ENCODE results near the gene CFAP99. TPM values are rescaled to one million over a fixed set of nuclear protein-coding genes. Genes with fewer than 3 reads are reported as not detected.

CFAP99 gene
- total RNA-seq, 1 experiment from 2014 or later, result 0.33 TPM

GRCh38 chr4:2377241-2377640 lies 41.5 kb upstream of the CFAP99 start:
- ATAC-seq, result no peak
- intact Hi-C loops (cut with micrococcal nuclease; ENCODE audit: unreplicated experiment), result no loop called here
- no peaks in the 10 kb centered on the region for H3K27me3 ChIP-seq (ENCODE audit: control insufficient read depth, insufficient read depth, low read length)
- H3K4me1 ChIP-seq (ENCODE audit: control insufficient read depth, insufficient read depth, low read length), result no peaks in the 10 kb centered on the region
- H3K9me3 ChIP-seq (ENCODE audit: control insufficient read depth, insufficient read depth, low read depth, low read length), result no peaks in the 10 kb centered on the region
- no peaks in the 10 kb centered on the region for H3K36me3 ChIP-seq (ENCODE audit: control insufficient read depth, insufficient read depth, low read length)
- no peak for DNase-seq (ENCODE audit: low read depth, low spot score)
- in situ Hi-C loops (cut with HindIII; ENCODE audit: low pct_unique_long_range_greater_than_20kb, low sequenced_read_pairs), result no loop called here
- no TSS peak for BruUV-seq (replicated peaks)
- no peak overlapping the region for H3K27ac ChIP-seq (ENCODE audit: low read length)
- CTCF ChIA-PET, result no interaction called here
- no peak for TF ChIP-seq TCF7L2 (IDR thresholded peaks at IDR 0.05; ENCODE audit: low read depth, low read length)
- TF ChIP-seq REST (IDR thresholded peaks at IDR 0.05; ENCODE audit: insufficient read depth in 1 of 2, low read depth in 2 of 2, low read length in 1 of 2), result no peak
- TF ChIP-seq CTCF (IDR thresholded peaks at IDR 0.05), result no peak
- TF ChIP-seq SIN3A (IDR thresholded peaks at IDR 0.05; ENCODE audit: borderline replicate concordance, insufficient read depth, low read depth, low read length), result no peak
- no peak overlapping the region for H3K4me3 ChIP-seq (ENCODE audit: low read depth in 2 of 2, low read length in 2 of 2)
- POLR2A ChIA-PET, result no interaction called here

- POLR2A ChIA-PET, result no interaction called here
- no peaks in the 10 kb centered on the region for H3K4me1 ChIP-seq (ENCODE audit: control insufficient read depth, insufficient read depth, low read length)
- CTCF ChIA-PET, result no interaction called here
- no peaks in the 10 kb centered on the region for H3K27me3 ChIP-seq (ENCODE audit: control insufficient read depth, insufficient read depth, low read length)
- no peak overlapping the region for H3K4me3 ChIP-seq (ENCODE audit: low read depth in 2 of 2, low read length in 2 of 2)
- H3K27ac ChIP-seq (ENCODE audit: low read length), result no peak overlapping the region
- H3K36me3 ChIP-seq (ENCODE audit: control insufficient read depth, insufficient read depth, low read length), result no peaks in the 10 kb centered on the region
- BruUV-seq (replicated peaks), result no TSS peak
- no peaks in the 10 kb centered on the region for H3K9me3 ChIP-seq (ENCODE audit: control insufficient read depth, insufficient read depth, low read depth, low read length)
- intact Hi-C loops (cut with micrococcal nuclease; ENCODE audit: unreplicated experiment) (no loop called here), in situ Hi-C loops (cut with HindIII; ENCODE audit: low pct_unique_long_range_greater_than_20kb, low sequenced_read_pairs) (no loop called here)
- DNase-seq (ENCODE audit: low read depth, low spot score) (no peak), ATAC-seq (no peak)
- TF ChIP-seq SIN3A (IDR thresholded peaks at IDR 0.05; ENCODE audit: borderline replicate concordance, insufficient read depth, low read depth, low read length) (no peak), CTCF (IDR thresholded peaks at IDR 0.05) (no peak), REST (IDR thresholded peaks at IDR 0.05; ENCODE audit: insufficient read depth in 1 of 2, low read depth in 2 of 2, low read length in 1 of 2) (no peak), TCF7L2 (IDR thresholded peaks at IDR 0.05; ENCODE audit: low read depth, low read length) (no peak), POLR2AphosphoS5 (IDR thresholded peaks at IDR 0.05; ENCODE audit: low read depth, low read length) (no peak)
These were observed 40.4 kb upstream of the CFAP99 start for GRCh38 chr4:2378401-2378800.

All from Panc1 (cell line).